Stimulated activated CD4-positive, alpha-beta T cell treated with anti-CD3 and anti-CD28 coated beads, Interleukin-1b, Interleukin-23, amount 100 ng/mL, for 4 hours (primary cell): ENCODE measurements around the gene GOLGA1.
A peak's percentile ranks its signal among the peaks of the same experiment; 100 is the strongest.
"Not testable (repeated sequence)": the region's sequence is repeated elsewhere in the genome, so short reads cannot be mapped to it uniquely, and the experiment has no call there.

Experiments used
- DNase-seq, 2 donors: peaks; one replicate each; pipeline ENCODE4 v3.0.0-alpha.2; 2020; ENCODE audit warnings: low read depth in 2 of 2

The GOLGA1 gene

DNA sequence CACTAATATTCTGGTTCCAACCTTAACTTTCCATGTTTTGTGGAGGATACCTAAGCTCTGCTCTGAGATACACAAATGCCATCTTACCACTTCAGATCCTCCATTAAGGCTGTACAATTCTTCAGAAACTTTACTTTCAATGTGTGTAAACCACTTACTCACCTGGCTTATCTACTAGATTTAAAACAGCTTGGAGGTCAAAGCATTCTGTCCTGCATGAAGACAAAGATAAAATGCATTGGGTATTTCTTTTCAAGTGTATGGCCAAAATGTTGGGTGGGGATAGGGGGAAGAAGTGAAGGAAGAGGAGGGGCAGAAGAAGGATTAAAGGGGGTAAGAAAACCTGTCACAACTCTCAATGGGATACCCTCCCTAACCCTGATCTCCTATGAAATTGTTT is 939 bp downstream of the GOLGA1 start:
- no peak for DNase-seq

GRCh38 chr9:124934290-124934689 is 6.6 kb downstream of the GOLGA1 start:
- no peak for DNase-seq

- no peak for DNase-seq
Observed at GRCh38 chr9:124932333-124932732, 8.6 kb downstream of the GOLGA1 start.

GRCh38 chr9:124929464-124929863 is 11.4 kb downstream of the GOLGA1 start:
- no peak for DNase-seq

DNA sequence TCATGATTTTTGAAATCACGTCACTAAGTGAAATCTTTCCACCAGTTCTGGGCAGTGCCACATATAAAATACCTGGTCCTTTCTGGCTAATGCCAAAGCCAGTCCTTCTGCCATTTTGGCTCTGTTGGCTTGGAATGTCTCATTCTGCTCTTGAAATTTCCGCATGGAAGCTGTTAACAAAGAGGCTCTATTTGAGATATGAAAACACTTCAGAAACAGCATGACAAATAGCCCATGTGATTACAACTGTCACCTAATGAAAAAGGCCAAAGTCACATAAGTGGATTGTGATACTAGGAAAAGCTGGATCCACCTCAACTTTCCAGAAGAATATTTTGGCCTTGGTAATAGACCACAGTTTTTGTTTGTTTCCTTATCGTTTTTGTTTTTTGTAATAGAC is 12.8 kb downstream of the GOLGA1 start:
- DNase-seq: no peak

DNA sequence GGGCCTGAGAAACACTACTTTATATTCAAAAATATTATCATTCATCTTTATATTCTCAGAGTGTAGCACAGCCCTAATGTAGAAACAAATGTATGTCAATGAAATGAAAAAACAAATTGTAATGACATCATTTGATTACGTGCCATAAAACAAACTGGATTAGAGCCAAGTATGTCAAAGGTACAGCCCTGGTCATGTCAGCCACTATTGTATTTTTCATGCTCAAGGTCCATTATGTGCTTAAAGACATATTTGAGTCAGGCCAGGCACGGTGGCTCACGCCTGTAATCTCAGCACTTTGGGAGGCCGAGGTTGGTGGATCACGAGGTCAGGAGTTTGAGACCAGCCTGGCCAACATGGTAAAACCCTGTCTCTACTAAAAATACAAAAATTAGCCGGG is 20.5 kb downstream of the GOLGA1 start:
- DNase-seq: not testable (repeated sequence)

GRCh38 chr9:124914753-124915405 is 26.0 kb downstream of the GOLGA1 start:
- no peak for DNase-seq

DNA sequence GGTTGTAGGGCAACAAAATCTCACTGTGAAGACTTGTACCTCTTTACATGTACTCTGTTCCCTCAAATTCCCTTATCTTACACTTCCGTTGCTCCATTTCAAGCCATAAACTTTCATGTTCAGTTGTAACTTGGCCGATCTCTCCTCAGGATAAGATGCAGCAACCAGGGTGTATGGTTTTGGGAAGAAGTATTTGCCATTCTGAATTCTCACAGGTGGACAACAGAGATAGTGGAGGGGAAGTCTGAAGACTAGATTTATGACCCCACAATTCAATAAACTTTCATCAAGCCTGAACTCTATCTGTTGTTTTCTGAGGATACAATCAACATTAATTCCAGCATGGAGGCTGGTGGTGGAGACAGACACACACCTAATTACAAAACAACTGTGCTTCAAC is 27.5 kb downstream of the GOLGA1 start:
- no peak for DNase-seq

DNA sequence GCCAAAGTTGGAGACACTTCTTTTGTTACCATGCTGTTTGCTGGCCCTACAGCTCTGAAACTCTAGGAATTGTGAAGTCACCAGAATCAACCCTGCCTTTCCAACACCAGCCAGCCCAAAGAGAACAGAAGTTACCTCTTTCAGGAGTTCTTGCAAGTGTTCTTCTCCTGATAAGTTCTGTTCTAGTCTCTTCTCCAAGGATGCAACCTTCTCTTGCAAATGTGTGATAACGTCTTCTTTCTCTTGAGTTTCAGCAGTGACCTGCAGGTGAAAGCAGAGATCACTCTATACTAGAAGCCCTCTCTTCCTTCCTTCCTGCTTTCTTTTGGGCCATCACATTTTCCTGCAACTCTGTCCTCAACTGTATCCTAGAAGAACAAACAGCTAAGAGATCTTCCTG is 29.1 kb downstream of the GOLGA1 start:
- no peak for DNase-seq

DNA sequence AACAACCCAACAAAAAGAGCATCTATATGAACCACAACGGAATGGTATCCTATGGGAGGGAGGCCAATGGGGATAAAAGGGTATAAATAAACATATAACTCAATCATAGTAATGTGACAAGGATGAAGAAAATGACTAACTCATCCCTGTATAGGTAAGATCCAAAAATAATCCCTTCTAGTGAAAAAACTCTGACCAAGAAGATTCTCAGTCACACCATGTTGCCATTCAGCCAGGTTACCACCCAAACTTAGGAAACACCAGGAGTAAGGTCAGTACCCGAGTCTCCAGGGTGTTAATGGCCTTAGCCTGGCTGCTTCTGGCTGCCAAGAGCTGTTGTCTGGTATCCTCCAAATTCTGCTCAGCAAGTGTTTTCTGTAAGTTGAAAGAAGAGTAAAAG is 32.8 kb downstream of the GOLGA1 start:
- DNase-seq: no peak

DNA sequence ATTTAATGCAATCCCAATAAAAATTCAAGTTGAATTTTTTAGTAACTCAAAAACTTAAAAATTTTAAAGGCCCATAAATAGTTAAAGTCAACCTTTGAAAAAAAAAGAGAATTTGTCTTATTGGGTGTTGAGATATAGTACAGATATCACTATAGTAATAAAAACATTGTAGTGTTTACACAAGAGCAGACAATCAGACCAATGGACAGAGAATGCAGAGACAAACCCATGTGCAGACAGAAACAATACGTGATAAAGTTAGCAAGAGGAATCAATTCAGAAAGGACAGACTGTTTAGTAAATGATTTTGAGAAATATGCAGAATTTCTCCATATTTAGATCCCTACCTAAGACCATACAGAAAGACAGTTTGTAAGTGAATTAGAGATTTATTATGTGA is 33.9 kb downstream of the GOLGA1 start:
- DNase-seq: no peak

- no peak for DNase-seq
Observed at GRCh38 chr9:124899845-124900244, 41.0 kb downstream of the GOLGA1 start.

DNA sequence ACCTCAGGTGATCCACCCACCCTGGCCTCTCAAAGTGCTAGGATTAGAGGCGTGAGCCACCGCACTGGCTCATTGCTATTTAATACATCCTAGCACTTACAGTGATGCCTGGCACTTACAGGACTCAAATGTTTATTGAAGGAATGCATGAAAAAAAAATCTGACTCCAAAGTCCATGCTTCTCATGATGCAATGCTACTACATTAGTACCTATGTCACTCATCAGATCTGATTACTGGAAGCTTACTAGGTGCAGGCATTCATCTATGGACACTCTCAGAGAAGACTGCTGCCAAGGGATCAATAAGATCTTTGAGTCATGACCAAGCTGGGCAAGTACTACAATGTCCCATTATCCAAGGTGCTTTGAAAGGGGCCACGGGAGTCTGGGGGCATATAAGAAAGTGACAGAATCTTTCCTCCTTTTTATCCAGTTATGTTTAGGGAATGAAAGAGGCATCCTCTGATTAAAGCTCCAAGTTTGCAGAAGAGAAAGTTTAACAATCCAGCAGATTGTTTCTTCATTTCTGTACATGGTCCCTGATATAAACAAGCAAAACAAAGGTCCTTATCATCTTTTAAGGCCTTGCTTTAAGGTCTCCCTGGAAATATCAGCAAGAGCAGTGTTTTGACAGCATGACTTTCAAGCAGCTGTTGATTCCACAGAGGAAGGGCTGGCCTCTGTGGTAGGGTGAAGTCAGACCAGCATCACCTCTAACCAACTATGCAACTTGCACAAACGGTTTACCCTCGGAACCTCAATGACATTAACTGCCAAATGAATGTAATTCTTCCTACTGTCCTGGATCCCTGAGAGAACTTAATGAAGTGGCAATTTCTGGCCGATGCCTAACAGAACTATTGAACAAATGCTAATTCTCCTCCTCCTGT is 43.1 kb downstream of the GOLGA1 start:
- DNase-seq: no peak

DNA sequence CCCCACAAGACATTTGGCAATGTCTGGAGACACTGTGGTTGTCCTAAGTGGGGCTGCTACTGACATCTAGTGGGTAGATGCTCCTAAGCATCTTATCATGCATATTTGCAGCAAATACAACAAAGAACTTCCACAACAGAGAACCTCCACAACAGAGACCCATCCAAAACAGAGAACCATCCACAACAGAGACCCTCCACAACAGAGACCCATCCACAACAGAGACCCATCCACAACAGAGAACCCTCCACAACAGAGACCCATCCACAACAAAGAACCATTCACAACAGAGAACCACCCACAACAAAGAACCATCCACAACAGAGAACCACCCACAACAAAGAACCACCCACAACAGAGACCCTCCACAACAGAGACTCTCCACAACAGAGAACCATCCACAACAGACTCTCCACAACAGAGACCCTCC is 46.1 kb downstream of the GOLGA1 start:
- peak in 1 of 2 donors; percentile 12 for DNase-seq

DNA sequence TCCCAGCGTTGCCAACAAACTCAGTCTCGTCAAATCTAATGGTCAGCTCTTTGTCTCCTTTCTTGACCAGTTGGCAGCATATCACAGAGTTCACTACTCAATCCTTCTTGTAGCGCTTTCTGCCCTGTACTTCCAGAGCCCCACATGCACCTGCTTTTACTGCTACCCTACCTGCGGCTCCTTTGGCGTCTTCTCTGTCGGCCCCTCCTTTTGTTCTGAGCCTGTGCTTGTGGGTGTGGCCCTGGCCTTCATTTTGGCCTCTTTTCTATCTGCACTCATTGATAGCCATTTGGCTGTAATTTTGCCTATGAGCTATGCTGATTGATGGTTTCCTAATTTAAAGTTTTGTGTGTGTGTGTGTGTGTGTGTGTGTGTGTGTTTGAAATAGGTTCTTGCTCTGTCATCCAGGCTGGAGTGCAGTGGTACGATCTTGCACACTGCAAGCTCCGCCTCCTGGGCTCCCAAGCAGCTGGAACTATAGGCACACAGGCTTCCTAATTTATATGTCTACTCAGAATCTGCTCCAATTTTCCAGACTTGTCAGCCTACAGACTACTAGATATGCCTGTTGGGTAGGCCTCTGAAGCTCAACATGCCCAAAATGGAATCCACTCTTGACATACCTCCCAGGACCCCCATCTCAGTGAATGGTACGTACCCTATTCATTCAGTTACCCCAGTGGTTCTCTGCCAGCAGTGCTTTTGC is 46.7 kb downstream of the GOLGA1 start:
- no peak for DNase-seq

DNA sequence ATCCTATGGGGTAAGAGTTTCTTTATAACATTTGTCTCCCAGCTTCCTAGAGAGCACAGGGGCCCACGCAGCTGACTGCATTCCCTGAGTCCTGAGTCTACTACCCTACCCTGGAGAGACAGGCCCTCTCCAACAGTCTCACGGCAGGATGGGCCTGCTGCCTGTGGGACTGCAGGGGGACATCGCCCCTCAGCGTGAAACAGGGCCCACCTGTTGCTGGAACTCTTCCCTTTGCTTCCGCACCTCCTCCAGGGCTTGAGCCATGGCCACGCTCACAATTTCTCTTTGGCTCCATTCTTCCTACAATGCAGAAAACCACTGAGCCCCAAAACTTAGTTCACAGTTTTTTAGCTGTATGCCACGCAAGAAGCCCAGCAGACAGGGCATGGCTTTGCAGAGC is 50.7 kb downstream of the GOLGA1 start:
- DNase-seq: no peak

DNA sequence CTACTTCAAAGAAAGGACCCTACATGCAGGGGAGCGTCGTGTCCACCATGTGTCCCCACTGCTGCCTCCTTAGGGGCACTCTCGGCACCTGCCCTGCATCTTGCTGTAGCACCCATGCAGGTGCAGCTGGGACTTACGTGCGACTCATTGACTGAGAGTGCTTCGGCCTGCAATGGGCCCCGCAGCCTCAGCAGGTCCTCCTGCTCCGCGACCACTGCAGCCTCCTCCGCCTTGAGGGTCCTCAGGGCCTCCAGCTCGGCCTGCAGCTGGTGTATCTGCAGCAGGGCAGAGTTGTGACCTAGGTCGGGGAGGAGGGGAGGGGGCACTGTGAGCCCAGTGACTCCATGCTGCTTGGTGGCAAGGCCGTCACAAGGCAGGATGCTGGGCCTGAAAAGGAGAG is 51.9 kb downstream of the GOLGA1 start:
- DNase-seq: no peak

GRCh38 chr9:124887832-124888231 is 53.1 kb downstream of the GOLGA1 start:
- DNase-seq: no peak

DNA sequence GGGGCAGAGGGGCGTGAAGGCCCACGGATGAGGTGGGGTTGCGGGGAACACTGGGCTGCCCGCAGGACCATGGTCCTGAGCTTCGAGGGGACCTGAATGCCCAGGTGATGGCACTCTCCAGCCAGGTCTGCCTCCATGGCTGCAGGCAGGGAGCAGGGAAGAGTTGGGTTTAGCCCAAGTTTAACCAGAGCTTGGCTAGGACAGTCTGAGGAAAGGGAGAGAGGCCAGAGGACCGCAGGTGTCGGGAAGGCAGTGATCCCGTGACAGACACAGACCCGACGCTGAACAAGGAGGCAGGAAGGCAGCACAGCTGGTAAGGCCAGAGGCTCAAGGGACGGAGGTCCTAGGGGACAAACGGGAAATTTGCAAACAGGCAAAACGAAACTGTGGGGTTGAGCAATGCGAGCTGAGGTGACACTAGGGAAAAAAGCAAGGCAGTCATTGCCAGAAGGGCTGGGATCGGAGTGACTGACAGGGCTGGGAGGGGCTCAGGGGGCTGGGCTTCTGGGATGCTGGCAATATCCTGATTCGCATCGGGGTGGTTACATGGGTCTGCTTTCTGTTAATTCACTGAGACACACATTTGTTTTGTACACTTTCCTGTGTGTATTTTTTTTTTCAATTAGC is 53.9 kb downstream of the GOLGA1 start:
- no peak for DNase-seq

GRCh38 chr9:124886461-124886860 is 54.4 kb downstream of the GOLGA1 start:
- DNase-seq: no peak

DNA sequence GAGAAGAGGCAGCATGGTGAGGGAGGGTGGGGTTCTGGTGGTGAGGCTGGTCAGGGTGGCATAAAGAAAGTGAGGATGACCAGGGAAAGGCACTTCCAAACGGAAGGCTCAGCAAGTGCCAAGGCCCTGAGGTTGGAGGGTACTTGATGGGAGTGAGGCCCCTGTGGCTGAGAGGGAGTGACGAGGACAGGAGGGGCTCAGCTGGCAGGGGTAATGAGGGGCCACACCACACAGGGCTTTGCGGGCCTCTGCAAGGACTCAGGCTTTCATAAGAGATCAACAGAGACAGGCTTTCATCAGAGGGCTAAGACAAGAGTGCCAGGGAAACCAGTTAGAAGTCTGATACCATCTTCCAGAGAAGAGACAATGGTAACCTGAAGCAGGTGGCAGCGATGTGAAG is 55.3 kb downstream of the GOLGA1 start:
- no peak for DNase-seq

GRCh38 chr9:124884376-124884775 is 56.5 kb downstream of the GOLGA1 start:
- no peak for DNase-seq
